ENCODE data around the gene TAF3. TPM values are rescaled to one million over a fixed set of nuclear protein-coding genes. Genes with fewer than 3 reads are reported as not detected.

Gene TAF3
- total RNA-seq, 4 donors from 2014 or later = 2.9 to 17.5 (median 5.1) TPM

DNA sequence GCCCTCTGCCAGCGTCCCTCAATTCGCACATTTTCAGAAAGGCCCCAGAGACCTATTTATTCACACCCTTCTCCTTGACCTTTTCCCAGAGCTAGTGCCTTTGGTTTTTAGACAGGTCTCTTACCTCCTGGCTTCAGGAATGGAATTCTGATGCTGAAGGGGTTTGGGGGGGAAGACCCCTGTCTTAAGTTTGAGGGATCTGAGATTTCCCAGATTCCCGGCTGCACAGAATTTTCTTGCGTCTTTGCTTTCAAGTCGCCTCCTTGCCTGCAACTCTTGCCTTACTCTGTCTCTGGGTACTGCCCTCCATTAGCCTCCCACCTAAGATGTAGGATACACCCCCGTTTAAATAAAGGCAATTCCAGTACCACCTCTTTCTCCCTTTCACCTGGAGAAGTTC, 238.1 kb downstream of the TAF3 start:
- no peak for TF ChIP-seq POLR2A (IDR thresholded peaks at IDR 0.05)
- TF ChIP-seq, protein P1, sequence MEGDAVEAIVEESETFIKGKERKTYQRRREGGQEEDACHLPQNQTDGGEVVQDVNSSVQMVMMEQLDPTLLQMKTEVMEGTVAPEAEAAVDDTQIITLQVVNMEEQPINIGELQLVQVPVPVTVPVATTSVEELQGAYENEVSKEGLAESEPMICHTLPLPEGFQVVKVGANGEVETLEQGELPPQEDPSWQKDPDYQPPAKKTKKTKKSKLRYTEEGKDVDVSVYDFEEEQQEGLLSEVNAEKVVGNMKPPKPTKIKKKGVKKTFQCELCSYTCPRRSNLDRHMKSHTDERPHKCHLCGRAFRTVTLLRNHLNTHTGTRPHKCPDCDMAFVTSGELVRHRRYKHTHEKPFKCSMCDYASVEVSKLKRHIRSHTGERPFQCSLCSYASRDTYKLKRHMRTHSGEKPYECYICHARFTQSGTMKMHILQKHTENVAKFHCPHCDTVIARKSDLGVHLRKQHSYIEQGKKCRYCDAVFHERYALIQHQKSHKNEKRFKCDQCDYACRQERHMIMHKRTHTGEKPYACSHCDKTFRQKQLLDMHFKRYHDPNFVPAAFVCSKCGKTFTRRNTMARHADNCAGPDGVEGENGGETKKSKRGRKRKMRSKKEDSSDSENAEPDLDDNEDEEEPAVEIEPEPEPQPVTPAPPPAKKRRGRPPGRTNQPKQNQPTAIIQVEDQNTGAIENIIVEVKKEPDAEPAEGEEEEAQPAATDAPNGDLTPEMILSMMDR (IDR thresholded peaks at IDR 0.05) = no peak
- H3K9me3 ChIP-seq = no peaks in the 10 kb centered on the region
- intact Hi-C loops (cut with DNase I; ENCODE audit: low total_unique reads) = no loop called here
- peaks cover 25% of the 10 kb centered on the region in 2 donors for H3K27me3 ChIP-seq
- no peak overlapping the region for H3K27ac ChIP-seq
- DNase-seq = no peak
- peaks cover 0 to 10% of the 10 kb centered on the region in 2 donors for H3K4me1 ChIP-seq
- no peak overlapping the region for H3K4me3 ChIP-seq
- H3K36me3 ChIP-seq = no peaks in the 10 kb centered on the region

GRCh38 chr10:8056871-8057331, 238.6 kb downstream of the TAF3 start:
- no peak overlapping the region for H3K27ac ChIP-seq
- H3K4me3 ChIP-seq = no peak overlapping the region
- H3K9me3 ChIP-seq = no peaks in the 10 kb centered on the region
- intact Hi-C loops (cut with DNase I; ENCODE audit: low total_unique reads) = no loop called here
- TF ChIP-seq, protein P1 (IDR thresholded peaks at IDR 0.05) = no peak
- no peak for TF ChIP-seq POLR2A (IDR thresholded peaks at IDR 0.05)
- H3K36me3 ChIP-seq = no peaks in the 10 kb centered on the region
- peaks cover 20% of the 10 kb centered on the region in 2 donors for H3K27me3 ChIP-seq
- DNase-seq = no peak
- peaks cover 0 to 10% of the 10 kb centered on the region in 2 donors for H3K4me1 ChIP-seq

- H3K36me3 ChIP-seq = no peaks in the 10 kb centered on the region
- no peak for DNase-seq
- H3K4me3 ChIP-seq = no peak overlapping the region
- H3K27me3 ChIP-seq = peaks cover 13% of the 10 kb centered on the region in 2 donors
- intact Hi-C loops (cut with DNase I; ENCODE audit: low total_unique reads) = no loop called here
- peaks cover 0 to 10% of the 10 kb centered on the region in 2 donors for H3K4me1 ChIP-seq
- H3K9me3 ChIP-seq = no peaks in the 10 kb centered on the region
- no peak for TF ChIP-seq POLR2A (IDR thresholded peaks at IDR 0.05)
- TF ChIP-seq, protein P1 (IDR thresholded peaks at IDR 0.05) = no peak
- no peak overlapping the region for H3K27ac ChIP-seq
These were observed 239.4 kb downstream of the TAF3 start for GRCh38 chr10:8057636-8058273.

GRCh38 chr10:8058274-8059111, 240.2 kb downstream of the TAF3 start:
- Histone ChIP-seq H3K36me3 (no peaks in the 10 kb centered on the region), H3K27ac (no peak overlapping the region), H3K27me3 (peaks cover 8 to 9% of the 10 kb centered on the region in 2 donors), H3K9me3 (no peaks in the 10 kb centered on the region), H3K4me3 (no peak overlapping the region), H3K4me1 (peaks cover 0 to 5% of the 10 kb centered on the region in 2 donors)
- intact Hi-C loops (cut with DNase I; ENCODE audit: low total_unique reads) = no loop called here
- TF ChIP-seq, protein P1 (IDR thresholded peaks at IDR 0.05) = no peak
- no peak for TF ChIP-seq POLR2A (IDR thresholded peaks at IDR 0.05)
- DNase-seq = no peak

All from uterus (tissue), 4 donors.